Upper lobe of left lung (tissue), 4 donors: Measurements from ENCODE around the gene ZNF627.

ENCODE experiments used
- CTCF ChIP-seq, 6 experiments: fragments of 450-650 bp in 4 of 6; fragments of 200-600 bp in 2 of 6; sonication (generic) in 2 of 6; IDR thresholded peaks; one replicate each; pipeline ENCODE4 v1.5.1; 2016 to 2019; ENCODE audit warnings: antibody characterized with exemption in 6 of 6
- EP300 ChIP-seq, 4 donors: sonication (generic); formaldehyde crosslinking; IDR thresholded peaks; one replicate each; pipeline ENCODE4 v1.5.1; 2017; ENCODE audit warnings: antibody characterized with exemption in 4 of 4, control low read depth in 2 of 4
- POLR2A ChIP-seq, 4 donors: fragments of 450-650 bp; IDR thresholded peaks; one replicate each; pipeline ENCODE4 v1.5.1; 2016 to 2017; ENCODE audit warnings: antibody characterized with exemption in 4 of 4, mild to moderate bottlenecking in 2 of 4
- POLR2AphosphoS5 ChIP-seq, 2 donors: sonication (generic); formaldehyde crosslinking; IDR thresholded peaks; one replicate each; pipeline ENCODE4 v1.5.1; 2017; ENCODE audit warnings: antibody characterized with exemption in 2 of 2

- TF ChIP-seq CTCF (IDR thresholded peaks at IDR 0.05), result no peak
- TF ChIP-seq EP300 (IDR thresholded peaks at IDR 0.05), result no peak
- no peak for TF ChIP-seq POLR2A (IDR thresholded peaks at IDR 0.05)
- TF ChIP-seq POLR2AphosphoS5 (IDR thresholded peaks at IDR 0.05), result no peak
Observed at GRCh38 chr19:11611730-11612129, 14.4 kb downstream of the ZNF627 start.
